KMS-11 (cell line): ENCODE data around the gene MPIG6B.

Experiments
- H2AFZ ChIP-seq: fragments of 200-600 bp; sonication (generic); 2 replicates; pipeline ENCODE4 v1.6.1; 2016; ENCODE audit warnings: antibody characterized with exemption, mixed run types, low read depth
- H3K27ac ChIP-seq: fragments of 200-600 bp; sonication (generic); 2 replicates; pipeline ENCODE4 v1.6.1; 2016; ENCODE audit warnings: mild to moderate bottlenecking, mixed run types
- H3K27me3 ChIP-seq: fragments of 200-600 bp; sonication (generic); 2 replicates; pipeline ENCODE4 v1.6.1; 2017; ENCODE audit warnings: mild to moderate bottlenecking, low read depth, mixed run types, moderate library complexity; ENCODE audit not compliant: insufficient read depth
- H3K36me3 ChIP-seq: fragments of 200-600 bp; sonication (generic); 2 replicates; pipeline ENCODE4 v1.6.1; 2017; ENCODE audit warnings: mild to moderate bottlenecking, mixed run types; ENCODE audit not compliant: insufficient read depth
- H3K4me1 ChIP-seq: fragments of 200-600 bp; sonication (generic); 2 replicates; pipeline ENCODE4 v1.6.1; 2016; ENCODE audit warnings: mild to moderate bottlenecking, low read depth, mixed run types; ENCODE audit not compliant: poor library complexity, severe bottlenecking
- H3K4me2 ChIP-seq: fragments of 200-600 bp; sonication (generic); 2 replicates; pipeline ENCODE4 v1.7.0; 2016; ENCODE audit warnings: mild to moderate bottlenecking, mixed run types
- H3K4me3 ChIP-seq: fragments of 200-600 bp; sonication (generic); IDR thresholded peaks from 2 replicates; pipeline ENCODE4 v1.6.1; 2017; ENCODE audit warnings: low read depth, low read length, mixed read lengths; ENCODE audit not compliant: insufficient read depth
- H3K79me2 ChIP-seq: fragments of 200-600 bp; sonication (generic); 2 replicates; pipeline ENCODE4 v1.6.1; 2016; ENCODE audit warnings: low read depth, mixed run types; ENCODE audit not compliant: insufficient read depth
- H3K9ac ChIP-seq: fragments of 200-600 bp; sonication (generic); 2 replicates; pipeline ENCODE4 v1.6.1; 2016; ENCODE audit warnings: mild to moderate bottlenecking, mixed run types
- H4K20me1 ChIP-seq: fragments of 200-600 bp; sonication (generic); 2 replicates; pipeline ENCODE4 v1.6.1; 2016; ENCODE audit warnings: mild to moderate bottlenecking, mixed run types; ENCODE audit not compliant: insufficient read depth
- TF ChIP-seq, protein P1 (sequence below): fragments of 200-600 bp; sonication (generic); conservative IDR thresholded peaks from 2 replicates; pipeline ENCODE4 v1.6.1; 2017; ENCODE audit warnings: low read depth, mild to moderate bottlenecking, antibody characterized with exemption, low read length, moderate library complexity, mixed read lengths

MPIG6B gene

DNA sequence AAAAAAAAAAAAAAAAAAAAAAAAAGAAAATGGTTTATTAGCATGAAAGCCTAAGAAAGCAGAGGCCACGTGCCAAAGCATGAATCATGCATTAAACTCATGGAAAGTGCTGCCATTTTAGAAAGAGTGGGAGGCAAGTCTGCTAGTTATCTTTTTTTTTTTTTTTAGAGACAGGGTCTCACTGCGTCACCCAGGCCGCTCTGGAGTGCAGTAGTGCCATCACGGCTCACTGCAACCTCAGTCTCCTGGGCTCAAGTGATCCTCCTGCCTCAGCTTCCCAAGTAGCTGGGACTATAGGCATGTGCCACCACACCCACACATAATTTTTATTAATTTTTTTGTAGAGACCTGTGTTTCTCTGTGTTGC is 48.8 kb downstream of the MPIG6B start:
- H3K79me2 ChIP-seq = no peaks in the 10 kb centered on the region

DNA sequence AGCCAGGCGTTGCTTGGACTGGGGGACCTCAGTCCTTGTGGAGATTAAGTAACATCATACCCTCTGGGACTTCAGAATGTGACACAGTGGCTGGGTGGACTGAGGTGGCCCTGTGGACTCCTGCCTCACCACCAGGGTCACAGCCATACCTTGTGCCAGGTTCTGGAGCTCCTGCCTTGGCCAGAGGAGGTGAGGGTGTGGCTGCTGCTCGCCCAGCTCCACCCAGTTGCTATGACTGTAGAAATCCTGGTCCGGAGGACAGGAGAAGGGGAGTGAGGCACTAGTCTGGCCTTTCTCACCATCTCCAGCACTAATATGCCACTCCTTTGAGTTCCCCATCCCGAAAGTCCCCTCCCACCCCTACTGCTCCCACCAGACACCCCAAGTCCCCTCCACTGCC is 52.0 kb downstream of the MPIG6B start:
- Histone ChIP-seq H3K27ac (no peak overlapping the region), H3K9ac (no peak overlapping the region), H3K4me3 (no peak overlapping the region), H3K36me3 (no peaks in the 10 kb centered on the region), H2AFZ (no peak overlapping the region), H4K20me1 (no peaks in the 10 kb centered on the region), H3K4me2 (no peak overlapping the region), H3K27me3 (no peaks in the 10 kb centered on the region), H3K4me1 (peaks cover 47% of the 10 kb centered on the region), H3K79me2 (no peaks in the 10 kb centered on the region)
- TF ChIP-seq, protein P1, sequence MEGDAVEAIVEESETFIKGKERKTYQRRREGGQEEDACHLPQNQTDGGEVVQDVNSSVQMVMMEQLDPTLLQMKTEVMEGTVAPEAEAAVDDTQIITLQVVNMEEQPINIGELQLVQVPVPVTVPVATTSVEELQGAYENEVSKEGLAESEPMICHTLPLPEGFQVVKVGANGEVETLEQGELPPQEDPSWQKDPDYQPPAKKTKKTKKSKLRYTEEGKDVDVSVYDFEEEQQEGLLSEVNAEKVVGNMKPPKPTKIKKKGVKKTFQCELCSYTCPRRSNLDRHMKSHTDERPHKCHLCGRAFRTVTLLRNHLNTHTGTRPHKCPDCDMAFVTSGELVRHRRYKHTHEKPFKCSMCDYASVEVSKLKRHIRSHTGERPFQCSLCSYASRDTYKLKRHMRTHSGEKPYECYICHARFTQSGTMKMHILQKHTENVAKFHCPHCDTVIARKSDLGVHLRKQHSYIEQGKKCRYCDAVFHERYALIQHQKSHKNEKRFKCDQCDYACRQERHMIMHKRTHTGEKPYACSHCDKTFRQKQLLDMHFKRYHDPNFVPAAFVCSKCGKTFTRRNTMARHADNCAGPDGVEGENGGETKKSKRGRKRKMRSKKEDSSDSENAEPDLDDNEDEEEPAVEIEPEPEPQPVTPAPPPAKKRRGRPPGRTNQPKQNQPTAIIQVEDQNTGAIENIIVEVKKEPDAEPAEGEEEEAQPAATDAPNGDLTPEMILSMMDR = no peak

More for the DNA sequence above, 48.8 kb downstream of the MPIG6B start:
- Histone ChIP-seq H4K20me1 (no peaks in the 10 kb centered on the region), H3K36me3 (no peaks in the 10 kb centered on the region), H3K27me3 (no peaks in the 10 kb centered on the region), H3K4me1 (peaks cover 27% of the 10 kb centered on the region), H3K4me3 (no peak overlapping the region), H3K9ac (no peak overlapping the region), H2AFZ (no peak overlapping the region), H3K4me2 (no peak overlapping the region), H3K27ac (no peak overlapping the region)
- TF ChIP-seq, protein P1 = no peak

DNA sequence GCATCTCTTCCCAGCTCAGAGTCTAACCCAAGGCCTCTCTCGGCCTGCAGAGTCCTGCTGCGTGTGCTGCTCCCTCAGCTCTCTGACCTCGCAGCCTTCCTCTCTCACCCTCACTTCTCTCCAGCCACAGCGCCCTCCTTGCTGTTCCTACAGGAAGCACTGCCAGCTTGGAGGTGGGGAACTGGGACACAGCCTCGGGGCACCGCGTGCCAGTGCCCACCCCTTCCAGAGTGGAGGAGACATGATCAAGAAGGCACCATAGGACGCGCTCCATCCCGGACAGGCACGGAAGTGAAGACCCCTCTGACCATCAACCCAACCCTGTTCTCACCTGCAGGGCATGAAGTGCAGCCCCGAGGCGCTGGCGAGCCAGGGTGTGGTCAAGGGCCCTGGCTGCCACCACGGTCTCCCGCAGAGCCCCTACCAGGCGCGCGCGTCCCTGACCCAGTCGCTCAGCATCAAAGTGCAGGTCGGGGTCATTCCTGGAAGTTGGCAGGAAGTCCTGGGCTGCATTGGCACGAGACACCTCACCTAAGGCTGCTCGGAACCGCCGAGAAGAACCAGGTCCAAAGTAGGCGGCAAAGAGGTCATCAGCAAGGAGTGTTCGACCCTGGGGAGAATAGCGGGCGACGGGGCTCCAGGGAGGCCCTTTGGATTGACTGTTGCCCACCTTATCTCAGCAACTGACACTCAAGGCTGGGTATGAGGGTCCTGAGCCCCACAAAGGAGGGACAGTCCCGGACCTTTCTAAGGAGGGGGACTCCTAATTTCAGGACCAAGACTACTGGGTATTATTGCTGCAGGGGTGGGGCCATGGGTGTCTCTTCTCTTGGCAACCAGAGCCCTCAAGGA is 52.7 kb downstream of the MPIG6B start:
- Histone ChIP-seq H3K4me3 (no peak overlapping the region), H3K36me3 (no peaks in the 10 kb centered on the region), H4K20me1 (no peaks in the 10 kb centered on the region), H3K79me2 (no peaks in the 10 kb centered on the region), H3K27ac (peak overlapping the region; percentile 79), H3K4me2 (peak overlapping the region; percentile 89), H3K4me1 (peaks cover 44% of the 10 kb centered on the region), H2AFZ (no peak overlapping the region), H3K9ac (peak overlapping the region; percentile 58), H3K27me3 (no peaks in the 10 kb centered on the region)
- TF ChIP-seq, protein P1 = no peak
